DMS114 treated with DMSO at 0.1 percent for 48 hours (cell line): ENCODE measurements around the gene PSMG4.

Experiments used
- DNase-seq: peaks from one replicate; lab custom pipeline; 2025; ENCODE audit not compliant: unreplicated experiment; lab: John Stamatoyannopoulos, UW

The PSMG4 gene, protein sequence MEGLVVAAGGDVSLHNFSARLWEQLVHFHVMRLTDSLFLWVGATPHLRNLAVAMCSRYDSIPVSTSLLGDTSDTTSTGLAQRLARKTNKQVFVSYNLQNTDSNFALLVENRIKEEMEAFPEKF

DNA sequence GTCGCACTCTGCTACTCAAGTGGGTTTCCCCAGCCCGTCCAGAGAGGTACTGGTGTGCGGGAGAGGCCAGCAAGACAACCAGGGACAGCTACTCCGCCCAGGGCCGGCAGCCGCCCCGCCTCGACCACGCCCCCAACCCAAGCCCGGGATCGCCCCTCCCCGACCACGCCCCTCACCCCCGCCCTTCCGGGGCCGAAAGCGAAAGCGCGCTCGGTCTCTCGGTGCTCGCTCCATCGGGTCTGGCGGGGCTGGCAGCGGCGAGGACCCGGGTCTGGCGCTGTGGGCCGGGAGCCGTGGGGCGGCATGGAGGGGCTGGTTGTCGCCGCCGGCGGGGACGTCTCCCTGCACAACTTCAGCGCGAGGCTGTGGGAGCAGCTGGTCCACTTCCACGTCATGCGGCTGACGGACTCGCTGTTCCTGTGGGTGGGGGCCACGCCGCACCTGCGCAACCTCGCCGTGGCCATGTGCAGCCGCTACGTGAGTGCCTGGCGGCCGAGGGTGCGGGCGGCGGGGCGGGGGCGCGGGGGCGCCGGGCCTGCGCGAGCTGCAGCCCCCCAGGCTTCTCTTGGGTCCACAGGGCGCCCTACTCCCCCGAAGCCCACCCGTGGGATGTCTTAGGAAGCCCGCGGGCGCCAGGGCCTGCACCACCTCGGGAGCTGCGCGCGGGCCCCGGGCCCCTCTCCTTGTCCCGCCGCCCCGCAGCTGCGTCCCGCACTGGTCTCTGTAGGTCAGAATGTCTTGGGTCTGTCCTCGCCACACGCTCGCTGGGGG is at the start of gene PSMG4:
PSMG4 (plus strand) TSS at position 228 of the 771 bp plus-strand sequence; CDS start at position 304, 76 bp downstream.
- peak; percentile 90 for DNase-seq

DNA sequence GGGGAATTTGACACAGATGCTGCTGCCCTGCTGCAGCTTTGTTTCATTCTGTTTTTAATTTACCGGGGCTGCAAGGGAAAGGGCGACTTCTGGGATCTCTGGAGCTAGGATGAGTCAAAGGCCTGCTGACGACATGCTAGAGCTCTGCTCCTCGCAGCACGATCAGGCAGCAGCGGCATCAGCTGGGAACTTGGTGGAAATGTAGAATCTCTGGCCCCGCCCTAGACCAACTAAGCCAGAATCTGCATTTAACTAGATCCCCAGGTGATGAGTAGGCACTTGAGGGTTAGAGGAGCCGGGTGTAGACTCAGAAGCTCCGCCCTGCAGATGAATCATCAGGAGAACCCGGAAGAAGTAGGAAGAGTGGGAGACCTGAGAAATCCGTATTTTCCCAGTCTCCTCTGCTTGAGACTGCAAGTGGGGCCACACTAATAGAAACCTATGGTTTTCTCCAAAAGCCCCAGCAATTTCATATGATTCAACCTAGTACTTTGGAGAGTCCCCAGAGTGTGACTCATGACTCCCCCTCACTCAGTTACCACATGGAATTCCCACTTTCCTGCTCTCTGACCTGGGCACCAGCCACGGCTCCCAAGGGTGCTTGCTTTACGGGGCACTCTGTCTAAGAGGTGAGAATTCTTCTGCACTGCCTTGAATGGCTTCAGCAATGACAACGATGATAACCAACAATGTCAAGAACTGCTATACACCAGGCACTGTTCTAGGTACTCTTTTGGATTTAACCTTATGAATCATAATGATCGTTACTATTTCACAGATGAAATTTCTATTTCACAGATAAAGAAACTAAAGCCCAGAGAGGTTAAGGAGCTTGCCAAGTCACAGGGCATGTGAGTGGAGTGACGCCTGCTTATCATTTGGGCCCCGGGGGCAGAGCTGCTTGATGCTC is 49.4 kb upstream of the PSMG4 start:
- no peak for DNase-seq

DNA sequence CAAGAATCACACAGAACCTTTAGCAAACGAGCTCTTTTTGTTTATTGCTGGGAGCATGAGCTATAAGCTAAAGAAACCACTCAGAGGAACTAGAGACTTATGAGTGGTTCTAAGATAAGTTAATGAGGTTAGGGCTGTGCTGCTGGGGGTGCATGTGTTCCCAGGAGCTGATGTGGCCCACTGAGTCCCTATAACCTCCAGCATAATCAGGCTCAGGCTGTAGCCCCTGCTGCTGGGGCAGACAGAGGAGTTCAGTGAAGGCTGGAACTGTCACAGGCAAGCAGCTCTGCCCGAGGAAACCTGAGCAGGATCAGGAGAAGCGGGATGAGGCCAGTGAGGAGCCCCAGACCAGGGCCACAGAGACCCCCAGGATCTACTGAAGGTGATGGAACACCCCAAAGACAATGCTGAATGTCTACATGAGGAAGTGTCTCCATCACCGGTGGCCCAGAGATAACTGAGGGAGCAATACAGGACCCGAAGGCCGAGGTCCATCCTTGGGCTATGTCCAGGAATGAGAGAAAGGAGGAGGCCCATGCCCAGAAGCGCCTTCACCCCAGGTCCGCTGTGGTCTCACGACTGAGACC is 48.6 kb upstream of the PSMG4 start:
- no peak for DNase-seq

DNA sequence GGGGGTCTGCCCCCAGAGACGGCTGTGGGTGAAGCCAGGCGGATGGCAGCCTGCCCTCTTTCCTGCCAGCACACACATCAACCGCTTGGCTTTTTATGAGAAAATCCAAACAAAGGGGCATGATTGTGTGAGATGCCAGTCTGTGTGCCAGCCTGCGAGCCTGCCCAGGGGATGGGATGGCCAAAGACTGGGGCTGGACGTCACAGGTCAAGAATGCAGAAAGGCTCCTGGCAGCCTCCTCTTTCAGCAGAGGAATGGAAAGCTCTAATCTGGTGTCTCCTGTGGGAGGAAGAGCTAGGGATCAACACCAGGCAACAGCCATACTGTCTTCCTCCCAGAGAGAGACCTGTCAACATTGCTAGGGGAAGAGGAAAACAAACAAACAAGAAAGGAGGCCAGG is 47.1 kb upstream of the PSMG4 start:
- no peak for DNase-seq

DNA sequence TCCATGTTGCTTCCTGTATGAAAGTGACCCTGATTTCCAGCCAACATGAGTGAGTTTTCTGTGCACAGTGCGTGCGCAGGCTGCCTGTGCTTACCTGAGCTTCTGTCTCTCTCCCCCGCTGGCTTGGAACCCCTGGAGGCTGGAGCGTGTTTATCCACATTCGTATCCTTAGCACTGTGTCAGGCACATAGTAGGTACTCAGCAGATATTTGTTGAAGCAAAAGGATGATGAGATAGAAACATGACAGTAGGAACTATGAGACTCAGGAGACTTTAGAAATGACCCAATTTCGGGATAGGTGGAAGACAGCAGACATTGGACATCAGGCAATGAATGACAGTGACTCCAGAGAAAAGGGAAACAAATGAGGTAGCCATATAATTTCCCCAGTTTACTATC is 46.5 kb upstream of the PSMG4 start:
- DNase-seq, result no peak

DNA sequence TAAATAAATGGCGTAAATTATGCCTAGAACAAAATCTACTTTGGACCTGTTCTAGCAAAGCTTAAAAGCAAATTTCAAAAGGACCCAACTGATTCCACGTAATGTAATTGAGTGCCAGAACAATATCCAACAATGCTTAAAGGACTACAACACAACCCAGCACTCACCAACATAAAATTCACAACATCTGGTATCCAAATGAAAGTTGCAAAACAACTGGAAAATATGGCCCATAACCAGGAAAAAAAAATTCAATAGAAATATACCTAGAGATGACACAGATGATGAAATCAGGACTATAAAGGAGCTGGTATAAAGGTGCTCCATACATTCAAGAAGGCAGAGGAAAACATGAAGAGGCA is 45.4 kb upstream of the PSMG4 start:
- DNase-seq, result no peak

DNA sequence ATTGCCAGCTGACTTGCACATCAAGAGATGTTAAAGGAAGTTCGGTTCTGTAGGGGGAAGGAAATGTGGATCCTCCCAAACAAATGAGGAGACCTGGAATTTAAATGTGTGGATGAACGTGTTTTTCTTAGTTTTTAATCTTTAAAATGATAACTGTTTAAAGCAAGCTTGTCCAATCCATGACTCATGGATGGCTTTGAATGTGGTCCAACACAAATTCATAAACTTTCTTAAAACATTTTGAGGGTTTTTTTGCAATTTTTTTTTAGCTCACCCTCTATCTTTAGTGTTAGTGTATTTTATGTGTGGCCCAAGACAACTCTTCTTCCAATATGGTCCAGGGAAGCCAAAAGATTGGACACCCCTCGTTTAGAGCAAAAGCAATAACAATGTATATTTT is 43.8 kb upstream of the PSMG4 start:
- no peak for DNase-seq

DNA sequence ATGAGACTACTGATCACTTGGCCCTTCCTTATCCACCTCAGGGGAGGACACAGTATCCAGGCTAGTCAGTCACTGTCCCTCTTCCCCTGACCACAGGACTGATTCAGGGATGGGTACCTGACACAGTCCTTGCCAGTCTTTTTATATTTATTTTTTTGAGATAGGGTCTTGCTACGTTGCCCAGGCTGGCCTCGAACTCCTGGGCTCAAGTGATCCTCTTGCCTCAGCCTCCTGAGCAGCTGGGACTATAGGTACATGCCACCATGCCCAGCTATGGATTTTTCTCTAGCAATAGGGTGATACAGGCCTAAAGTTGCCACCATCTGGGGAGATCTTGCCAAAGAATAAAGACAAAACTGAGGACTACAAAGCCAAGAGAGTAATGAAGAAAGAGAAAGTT is 41.5 kb upstream of the PSMG4 start:
- DNase-seq, result no peak

DNA sequence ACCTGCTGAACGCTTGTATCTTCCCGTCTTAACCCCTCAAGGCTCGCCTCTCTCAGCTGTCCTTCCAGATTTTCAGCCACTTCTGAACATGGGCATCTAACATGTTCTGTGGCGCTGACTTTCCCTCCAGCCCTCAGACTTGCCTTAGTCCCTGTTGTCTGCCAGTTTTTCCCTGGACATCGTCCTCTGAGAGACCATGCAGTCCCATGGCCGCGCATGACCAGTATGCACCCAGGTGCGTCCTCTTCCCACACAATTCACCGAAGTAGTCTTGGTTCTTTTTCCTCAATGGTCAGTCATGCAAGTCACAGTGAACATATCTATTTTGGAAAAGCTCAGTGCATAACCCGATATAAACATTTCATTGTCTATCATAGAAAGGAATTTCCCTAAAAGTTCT is 40.5 kb upstream of the PSMG4 start:
- DNase-seq, result no peak

DNA sequence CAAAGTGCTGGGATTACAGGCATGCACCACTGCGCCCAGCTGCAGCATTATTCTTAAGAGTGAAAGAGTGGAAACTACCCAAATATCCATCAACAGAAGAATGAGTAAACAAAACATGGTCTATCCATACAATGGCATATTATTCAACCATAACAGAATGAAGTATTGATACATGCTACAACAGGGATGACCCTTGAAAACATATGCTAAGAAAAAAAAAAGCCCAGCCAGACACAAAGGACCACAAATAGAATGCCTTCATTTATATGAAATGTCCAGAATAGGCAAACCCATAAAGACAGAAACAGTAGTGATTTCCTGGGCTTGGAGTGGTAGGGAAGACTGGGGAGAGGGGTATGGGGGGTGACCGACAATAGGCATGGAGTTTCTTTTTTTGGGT is 38.4 kb upstream of the PSMG4 start:
- no peak for DNase-seq

DNA sequence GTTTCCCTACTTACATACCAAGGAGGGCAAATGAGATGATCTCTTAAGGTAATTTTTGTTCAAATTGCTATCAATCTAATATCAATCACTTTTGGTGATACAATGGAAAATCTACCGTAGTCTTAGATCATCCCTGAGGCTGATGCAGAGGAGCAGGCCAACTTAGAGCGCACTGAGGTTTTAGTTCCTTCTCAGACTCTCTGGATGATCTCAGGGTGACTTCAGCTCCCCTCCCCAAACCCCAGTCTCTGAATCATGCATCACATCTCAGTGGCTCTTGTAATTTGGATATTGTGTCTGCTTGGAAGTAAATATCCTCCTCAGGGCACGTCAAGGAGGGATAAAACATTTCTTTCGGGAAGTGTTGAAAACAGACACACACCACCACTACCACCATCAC is 37.2 kb upstream of the PSMG4 start:
- DNase-seq, result no peak

DNA sequence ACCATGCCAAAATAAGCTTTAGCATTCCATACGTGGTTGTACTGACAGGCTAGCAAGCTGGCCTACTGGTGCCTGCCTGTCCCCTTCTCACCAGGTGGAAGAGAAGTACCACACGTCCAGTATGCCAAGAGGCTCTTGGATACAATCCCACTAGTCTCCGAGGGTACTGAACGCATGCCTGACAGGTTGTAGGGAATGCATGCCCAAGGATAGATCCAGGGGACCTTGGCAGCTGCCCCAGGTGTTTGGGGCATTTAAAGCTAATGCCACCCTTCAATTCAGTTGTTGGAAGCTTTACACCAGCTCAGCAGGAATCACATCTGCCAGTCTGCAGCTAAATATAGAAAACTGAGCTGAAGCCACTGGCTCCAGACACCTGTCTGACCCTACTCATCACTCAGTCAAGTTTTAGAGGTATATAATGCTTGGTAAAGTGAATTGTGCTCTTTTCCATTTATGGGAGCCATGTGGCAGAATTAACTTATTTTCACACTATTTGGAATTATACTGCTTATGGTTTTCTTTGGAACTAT is 36.2 kb upstream of the PSMG4 start:
- DNase-seq, result no peak

DNA sequence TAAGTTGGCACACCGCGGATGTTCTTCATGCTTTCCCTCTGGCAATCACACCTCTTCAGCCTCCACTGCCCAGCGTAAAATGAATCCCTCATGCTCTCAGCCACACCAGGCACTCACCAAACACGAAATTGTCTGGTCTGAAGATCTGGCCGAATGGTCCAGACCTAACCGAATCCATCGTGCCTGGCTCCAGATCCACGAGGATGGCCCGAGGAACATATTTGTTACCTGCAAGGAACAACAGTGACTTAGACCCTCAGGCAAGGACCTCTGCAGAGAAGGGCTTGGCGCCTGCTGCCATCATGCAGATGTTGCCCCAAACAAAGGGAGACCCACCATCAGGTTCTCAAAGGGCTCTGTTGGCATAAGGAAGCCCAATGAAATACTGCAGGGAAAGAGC is 32.7 kb upstream of the PSMG4 start:
- DNase-seq, result no peak

DNA sequence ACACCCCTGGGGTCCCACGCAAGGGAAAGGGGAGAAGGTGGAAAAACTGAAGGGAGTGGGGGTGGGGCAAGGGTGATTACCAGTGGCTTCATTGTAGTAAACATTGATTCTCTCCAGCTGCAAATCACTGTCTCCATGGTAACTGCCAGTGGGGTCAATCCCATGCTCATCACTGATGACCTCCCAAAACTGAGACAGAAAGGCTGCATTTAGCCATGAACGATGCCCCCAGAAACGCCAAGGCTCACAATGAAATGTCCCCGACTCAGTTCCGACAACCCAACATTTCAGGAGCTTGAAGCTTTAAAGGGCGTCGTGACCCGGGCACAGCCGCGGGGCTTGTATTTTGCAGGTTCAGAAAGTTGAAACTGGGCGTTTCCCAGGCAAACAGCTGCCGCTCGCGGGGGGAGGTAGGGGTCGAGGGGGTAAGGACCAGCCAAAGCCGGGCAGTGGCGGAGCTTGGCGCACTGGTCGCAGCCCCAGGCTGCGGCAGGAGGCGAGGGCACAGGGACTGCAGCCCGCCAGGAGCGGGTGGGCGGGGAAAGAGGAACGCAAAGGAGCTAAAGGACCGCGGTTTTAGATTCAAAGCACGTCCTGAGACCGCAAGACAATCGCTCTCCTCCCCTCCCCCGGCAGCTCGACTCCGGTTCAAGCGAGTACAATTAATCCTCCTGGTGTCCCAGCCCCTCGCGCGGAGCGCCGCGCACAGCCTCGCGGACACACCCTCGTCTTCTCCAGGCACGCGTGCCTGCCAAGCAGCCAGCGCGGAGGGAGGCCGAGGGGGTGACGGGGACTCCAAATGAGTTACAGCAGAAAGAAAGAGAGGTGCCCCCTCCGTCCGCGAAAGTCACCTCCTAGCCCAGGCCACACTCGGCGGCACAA is 32.0 kb upstream of the PSMG4 start:
- DNase-seq, result peak; percentile 23

DNA sequence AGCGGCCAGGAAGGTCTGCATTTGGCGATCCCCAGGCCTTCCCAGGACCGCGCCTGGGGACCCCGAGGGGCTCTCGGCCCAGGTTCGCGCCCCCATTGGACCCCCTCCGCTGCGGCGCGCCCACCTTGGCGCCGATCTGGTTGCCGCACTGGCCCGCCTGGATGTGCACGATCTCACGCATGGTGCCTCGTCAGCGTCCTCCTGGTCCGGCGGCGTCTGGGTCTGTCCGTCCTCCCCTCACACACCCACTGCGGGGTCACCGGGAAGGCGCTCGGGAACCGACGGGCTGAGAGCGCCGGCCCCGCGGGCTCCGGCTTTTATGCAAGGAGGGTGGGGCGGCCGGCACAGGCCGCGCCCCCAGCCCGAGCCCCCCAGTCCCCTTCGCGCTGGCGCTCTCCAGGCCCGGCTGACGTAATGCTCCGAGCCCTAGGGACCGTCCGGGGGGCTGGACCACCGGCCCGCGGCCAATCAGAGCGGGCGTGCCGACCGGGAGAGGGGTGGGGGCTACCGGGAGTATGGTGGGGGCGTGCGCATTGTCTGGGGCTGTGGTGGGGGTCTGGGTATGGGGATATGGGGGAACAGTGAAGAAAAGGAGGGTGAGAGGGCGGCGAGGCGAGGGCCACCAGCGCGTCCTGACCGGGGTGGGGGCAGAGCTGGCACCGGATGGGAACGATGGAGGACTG is 31.2 kb upstream of the PSMG4 start, which contains the start of gene TUBB2B:
TUBB2B (minus strand) TSS at position 291 of the 683 bp plus-strand sequence; CDS start at position 181, 110 bp downstream.
- peak; percentile 71 for DNase-seq

DNA sequence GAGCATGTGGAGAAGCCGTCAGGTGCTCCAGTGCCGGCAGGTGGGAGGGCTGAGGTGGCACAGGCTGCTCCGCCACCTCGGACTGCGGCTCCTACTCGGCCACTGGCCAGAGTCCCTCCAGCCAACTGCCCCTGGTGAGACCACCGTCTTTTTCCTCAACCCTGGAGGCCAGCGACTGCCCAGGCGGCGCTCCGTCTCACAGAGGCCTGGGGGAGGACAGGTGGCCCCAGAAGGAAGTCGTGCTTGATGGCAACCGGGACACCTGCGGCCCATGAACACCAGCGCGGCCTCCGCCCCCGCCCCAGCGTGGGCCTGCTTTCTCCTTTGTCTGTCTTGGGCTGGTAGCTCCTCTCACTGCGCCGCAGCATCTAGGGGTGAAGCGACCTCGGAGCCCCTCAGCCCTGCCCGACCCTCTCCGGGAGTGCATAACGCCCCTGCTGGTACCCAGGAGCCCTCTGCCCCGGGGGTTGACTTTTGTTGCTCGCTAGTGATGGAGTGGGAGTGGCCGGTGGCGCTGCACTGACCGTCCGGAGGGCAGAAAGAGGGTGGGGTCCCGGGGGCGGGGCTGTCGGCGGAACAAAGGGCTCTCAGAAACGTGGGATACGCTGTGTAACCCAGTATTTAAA is 30.6 kb upstream of the PSMG4 start:
- DNase-seq, result no peak

DNA sequence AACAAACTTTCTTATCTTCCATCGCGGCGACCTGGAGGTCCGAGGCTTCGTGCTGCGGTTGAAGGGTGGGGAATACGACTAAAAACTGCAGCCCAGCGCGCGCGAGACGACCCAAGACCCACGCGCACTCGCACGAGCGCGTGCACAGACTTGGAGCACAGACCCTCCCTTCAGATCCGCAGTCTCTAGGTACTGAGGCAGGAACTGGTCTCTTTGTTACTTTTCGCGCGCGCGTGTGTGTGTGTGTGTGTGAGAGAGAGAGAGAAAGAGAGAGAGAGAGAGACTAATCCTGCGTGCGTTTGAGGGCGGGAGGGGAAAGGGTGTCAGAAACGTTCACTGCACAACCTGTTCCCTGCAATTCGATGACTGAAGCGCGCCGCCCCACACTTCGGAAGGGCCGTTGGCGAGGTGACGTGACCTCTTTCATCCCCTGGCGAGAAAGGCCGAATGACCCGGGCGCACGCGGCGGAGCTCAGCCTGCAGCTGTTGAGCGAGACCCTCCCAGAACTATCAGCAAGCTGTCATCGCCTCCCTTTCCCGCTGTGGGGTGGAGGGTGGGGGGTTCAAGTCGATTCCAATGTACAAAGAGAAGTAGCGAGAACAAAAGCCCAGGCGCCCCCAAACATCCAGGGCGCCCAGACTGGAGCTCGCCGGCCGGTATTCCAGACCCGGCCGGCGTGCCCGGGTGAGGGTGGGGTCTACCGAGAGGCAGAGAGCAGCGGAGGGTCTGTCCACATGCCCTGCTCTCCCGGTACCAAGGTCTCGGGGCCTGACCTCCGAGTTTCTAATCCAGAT is 29.8 kb upstream of the PSMG4 start:
- DNase-seq, result no peak

DNA sequence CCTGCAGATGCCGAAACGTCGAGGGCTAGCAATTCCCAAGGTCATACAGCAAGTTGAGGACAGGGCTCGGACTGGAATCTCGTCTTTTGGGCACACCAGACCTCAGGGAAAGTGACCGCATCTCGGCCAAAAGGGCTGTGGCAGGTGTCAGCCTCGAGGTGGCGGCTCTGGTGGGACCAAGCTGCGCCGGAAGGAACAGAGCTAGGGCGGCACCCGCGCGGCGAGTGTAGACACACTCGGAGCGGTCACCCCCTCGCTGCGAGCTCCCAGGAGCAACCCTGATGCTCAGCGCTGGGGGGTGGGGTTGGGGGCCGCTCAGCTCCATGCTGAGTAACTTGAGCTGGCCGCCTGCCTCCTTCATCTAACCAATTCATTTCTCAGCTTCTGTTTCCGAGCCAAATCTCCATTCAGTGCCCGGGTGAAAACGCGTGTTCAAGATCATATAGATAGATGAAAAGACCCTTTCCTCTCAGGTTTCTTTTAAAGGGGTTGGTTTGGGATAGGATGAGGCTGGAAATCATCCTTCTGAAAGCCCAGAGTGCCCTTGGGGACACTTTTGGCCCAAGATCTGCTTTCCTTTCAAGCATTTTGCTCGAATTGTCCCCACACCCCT is 29.1 kb upstream of the PSMG4 start:
- DNase-seq, result no peak
